Measurements from ENCODE around the gene IL17B. TPM values are rescaled to one million over a fixed set of nuclear protein-coding genes. Genes with fewer than 3 reads are reported as not detected.

The IL17B gene
- total RNA-seq, 1 experiment from 2014 or later: not detected

- POLR2A ChIA-PET: interaction anchor here (0.5 kb wide), 1 partner anchor 16 kb away, joined by 3 read pairs; the partner anchor contains the start of gene PCYOX1L
- BruUV-seq (replicated peaks): no TSS peak
Measured at GRCh38 chr5:149374303-149374702, 4.8 kb downstream of the IL17B start.

GRCh38 chr5:149372932-149373331, 6.2 kb downstream of the IL17B start:
- H3K36me3 Mint-ChIP-seq (ENCODE audit: insufficient read depth, unreplicated experiment): peaks cover 5% of the 10 kb centered on the region
- H3K4me3 Mint-ChIP-seq (ENCODE audit: unreplicated experiment): no peak overlapping the region
- DNase-seq (ENCODE audit: unreplicated experiment): no peak
- H3K4me1 Mint-ChIP-seq (ENCODE audit: insufficient read depth, unreplicated experiment): no peaks in the 10 kb centered on the region
- H3K9me3 Mint-ChIP-seq (ENCODE audit: unreplicated experiment): no peaks in the 10 kb centered on the region
- intact Hi-C loops (cut with micrococcal nuclease): no loop called here
- ChIA-PET CTCF (interaction anchor here (0.7 to 46.8 kb wide), 20 partner anchors 8 to 246 kb away, joined by 3 to 1231 read pairs (median 4); partner anchors contain the start of genes GRPEL2, IL17B and PCYOX1L), POLR2A (interaction anchor here (0.7 to 2.3 kb wide), 3 partner anchors 15 to 28 kb away, joined by 3 to 4 read pairs (median 3); partner anchors contain the start of gene PCYOX1L)
- no peak overlapping the region for H3K27ac Mint-ChIP-seq (ENCODE audit: low read depth, unreplicated experiment)
- no TSS peak for BruUV-seq (replicated peaks)
- no peak for TF ChIP-seq CTCF (IDR thresholded peaks at IDR 0.05; ENCODE audit: unreplicated experiment)
- no peaks in the 10 kb centered on the region for H3K27me3 Mint-ChIP-seq (ENCODE audit: insufficient read depth, unreplicated experiment)

More at GRCh38 chr5:149374303-149374702, 4.8 kb downstream of the IL17B start:
- Mint-ChIP-seq H3K27me3 (ENCODE audit: insufficient read depth, unreplicated experiment) (no peaks in the 10 kb centered on the region), H3K4me3 (ENCODE audit: unreplicated experiment) (no peak overlapping the region), H3K27ac (ENCODE audit: low read depth, unreplicated experiment) (no peak overlapping the region), H3K9me3 (ENCODE audit: unreplicated experiment) (no peaks in the 10 kb centered on the region), H3K4me1 (ENCODE audit: insufficient read depth, unreplicated experiment) (no peaks in the 10 kb centered on the region), H3K36me3 (ENCODE audit: insufficient read depth, unreplicated experiment) (peaks cover 5% of the 10 kb centered on the region)
- DNase-seq (ENCODE audit: unreplicated experiment): no peak
- intact Hi-C loops (cut with micrococcal nuclease): no loop called here
- TF ChIP-seq CTCF (IDR thresholded peaks at IDR 0.05; ENCODE audit: unreplicated experiment): no peak
- CTCF ChIA-PET: interaction anchor here (1.2 to 46.8 kb wide), 8 partner anchors 7 to 244 kb away, joined by 3 to 1231 read pairs (median 76); partner anchors contain the start of genes GRPEL2, IL17B and PCYOX1L

- H3K36me3 Mint-ChIP-seq (ENCODE audit: insufficient read depth, unreplicated experiment): peaks cover 4% of the 10 kb centered on the region
- no peaks in the 10 kb centered on the region for H3K27me3 Mint-ChIP-seq (ENCODE audit: insufficient read depth, unreplicated experiment)
- ChIA-PET CTCF (interaction anchor here (0.5 to 46.8 kb wide), 60 partner anchors 9 to 1106 kb away, joined by 3 to 1231 read pairs (median 4); partner anchors contain the start of genes ABLIM3, GRPEL2, IL17B and PCYOX1L), POLR2A (interaction anchor here (0.9 to 7.1 kb wide), 6 partner anchors 15 to 179 kb away, joined by 3 to 43 read pairs (median 4); partner anchors contain the start of genes CSNK1A1, GRPEL2 and PCYOX1L)
- TF ChIP-seq CTCF (IDR thresholded peaks at IDR 0.05; ENCODE audit: unreplicated experiment): no peak
- intact Hi-C loops (cut with micrococcal nuclease): no loop called here
- H3K4me1 Mint-ChIP-seq (ENCODE audit: insufficient read depth, unreplicated experiment): peaks cover 5% of the 10 kb centered on the region
- BruUV-seq (replicated peaks): no TSS peak
- no peak for DNase-seq (ENCODE audit: unreplicated experiment)
- H3K4me3 Mint-ChIP-seq (ENCODE audit: unreplicated experiment): no peak overlapping the region
- no peak overlapping the region for H3K27ac Mint-ChIP-seq (ENCODE audit: low read depth, unreplicated experiment)
- no peaks in the 10 kb centered on the region for H3K9me3 Mint-ChIP-seq (ENCODE audit: unreplicated experiment)
Measured at GRCh38 chr5:149372076-149372795, 6.9 kb downstream of the IL17B start.

- ChIA-PET CTCF (interaction anchor here (0.5 to 46.8 kb wide), 64 partner anchors 10 to 1107 kb away, joined by 3 to 1231 read pairs (median 4); partner anchors contain the start of genes GRPEL2, IL17B and PCYOX1L), POLR2A (interaction anchor here (0.6 to 7.1 kb wide), 11 partner anchors 14 to 245 kb away, joined by 3 to 43 read pairs (median 4); partner anchors contain the start of genes CSNK1A1, GRPEL2 and PCYOX1L)
- intact Hi-C loops (cut with micrococcal nuclease): loop anchor here (1.0 to 2.0 kb wide), 4 partner anchors 54 to 241 kb away; no protein-coding TSS in a partner anchor
- Mint-ChIP-seq H3K27me3 (ENCODE audit: insufficient read depth, unreplicated experiment) (no peaks in the 10 kb centered on the region), H3K4me1 (ENCODE audit: insufficient read depth, unreplicated experiment) (peaks cover 8% of the 10 kb centered on the region), H3K27ac (ENCODE audit: low read depth, unreplicated experiment) (no peak overlapping the region), H3K9me3 (ENCODE audit: unreplicated experiment) (no peaks in the 10 kb centered on the region), H3K4me3 (ENCODE audit: unreplicated experiment) (no peak overlapping the region), H3K36me3 (ENCODE audit: insufficient read depth, unreplicated experiment) (no peaks in the 10 kb centered on the region)
- peak; percentile 94 for TF ChIP-seq CTCF (IDR thresholded peaks at IDR 0.05; ENCODE audit: unreplicated experiment)
- no TSS peak for BruUV-seq (replicated peaks)
- DNase-seq (ENCODE audit: unreplicated experiment): peak; percentile 87
Measured at GRCh38 chr5:149371296-149371962, 7.7 kb downstream of the IL17B start.

Measured in MCF 10A (cell line).